NCI-H128 (cell line): ENCODE measurements around the gene ZNF487.
"Not testable (repeated sequence)": the region's sequence is repeated elsewhere in the genome, so short reads cannot be mapped to it uniquely, and the experiment has no call there.

ENCODE experiments used
- DNase-seq: peaks from one replicate; lab custom pipeline; 2025; ENCODE audit not compliant: unreplicated experiment; lab: John Stamatoyannopoulos, UW

The ZNF487 gene

GRCh38 chr10:43430926-43431663, 5.8 kb upstream of the ZNF487 start:
- no peak for DNase-seq

DNA sequence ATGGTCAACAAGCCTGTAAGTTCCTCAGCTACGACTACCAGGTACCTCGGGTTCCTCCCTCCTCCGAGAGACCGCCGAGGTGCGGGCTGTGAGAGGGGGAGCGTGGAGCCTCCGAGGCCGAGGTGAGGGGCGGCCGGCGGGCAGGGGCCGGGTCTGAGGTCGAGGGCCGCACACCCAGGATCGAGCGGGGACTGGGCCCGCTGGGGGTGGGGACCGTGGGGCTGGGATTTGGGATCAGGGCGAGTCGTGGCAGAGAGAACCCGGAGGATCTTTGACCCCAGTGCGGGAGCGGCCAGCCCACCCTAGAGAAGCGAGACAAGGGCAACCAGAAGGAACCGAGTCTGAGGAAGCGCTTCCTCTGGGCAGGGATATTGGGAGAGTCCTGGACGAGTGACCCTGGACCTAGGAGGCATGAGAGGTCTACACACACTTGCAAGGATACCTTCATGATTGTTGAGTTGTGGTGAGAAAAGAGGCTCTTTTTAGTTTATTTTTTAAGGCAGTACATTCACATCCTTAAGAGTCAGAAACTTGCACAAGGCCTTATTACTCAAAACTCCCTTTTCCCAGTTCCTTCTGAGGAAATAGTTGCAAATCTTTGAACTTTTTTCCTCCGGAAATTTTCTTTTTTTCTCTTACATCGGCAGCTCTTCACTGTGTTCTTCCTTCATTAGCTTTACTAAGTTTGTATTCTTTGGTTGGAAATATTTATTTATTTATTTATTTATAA, 395 bp downstream of the ZNF487 start:
- no peak for DNase-seq

DNA sequence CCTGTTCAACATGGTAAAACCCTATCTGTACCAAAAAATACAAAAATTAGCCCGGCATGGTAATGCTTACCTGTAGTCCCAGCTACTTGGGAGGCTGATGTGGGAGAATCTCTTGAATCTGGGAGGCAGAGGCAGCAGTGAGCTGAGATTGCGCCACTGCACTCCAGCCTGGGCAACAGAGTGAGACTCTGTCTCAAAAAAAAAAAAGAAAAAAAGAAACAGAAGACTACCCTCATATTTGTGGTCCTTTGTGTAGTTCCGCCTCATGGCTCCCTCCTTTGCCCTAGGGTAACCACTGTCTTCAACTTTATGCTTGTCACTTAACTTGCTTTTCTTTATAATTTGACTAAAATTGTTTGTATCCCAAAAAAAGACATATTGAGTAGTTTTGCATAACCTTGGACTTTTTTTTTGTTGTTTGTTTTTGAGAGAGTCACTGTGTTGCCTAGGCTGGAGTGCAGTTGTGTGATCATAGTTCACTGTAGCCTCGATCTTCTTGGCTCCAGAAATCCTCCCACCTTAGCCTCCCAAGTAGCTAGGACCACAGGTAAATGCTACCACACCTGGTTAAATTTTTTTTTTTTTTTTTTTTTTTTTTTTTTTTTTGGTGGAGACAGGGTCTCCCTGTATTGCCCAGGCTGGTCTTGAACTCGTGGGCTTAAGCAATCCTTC, 3.7 kb downstream of the ZNF487 start:
- no peak for DNase-seq

GRCh38 chr10:43444323-43444722, 7.4 kb downstream of the ZNF487 start:
- no peak for DNase-seq

- DNase-seq: no peak
These were observed 8.1 kb downstream of the ZNF487 start for GRCh38 chr10:43444897-43445466.

DNA sequence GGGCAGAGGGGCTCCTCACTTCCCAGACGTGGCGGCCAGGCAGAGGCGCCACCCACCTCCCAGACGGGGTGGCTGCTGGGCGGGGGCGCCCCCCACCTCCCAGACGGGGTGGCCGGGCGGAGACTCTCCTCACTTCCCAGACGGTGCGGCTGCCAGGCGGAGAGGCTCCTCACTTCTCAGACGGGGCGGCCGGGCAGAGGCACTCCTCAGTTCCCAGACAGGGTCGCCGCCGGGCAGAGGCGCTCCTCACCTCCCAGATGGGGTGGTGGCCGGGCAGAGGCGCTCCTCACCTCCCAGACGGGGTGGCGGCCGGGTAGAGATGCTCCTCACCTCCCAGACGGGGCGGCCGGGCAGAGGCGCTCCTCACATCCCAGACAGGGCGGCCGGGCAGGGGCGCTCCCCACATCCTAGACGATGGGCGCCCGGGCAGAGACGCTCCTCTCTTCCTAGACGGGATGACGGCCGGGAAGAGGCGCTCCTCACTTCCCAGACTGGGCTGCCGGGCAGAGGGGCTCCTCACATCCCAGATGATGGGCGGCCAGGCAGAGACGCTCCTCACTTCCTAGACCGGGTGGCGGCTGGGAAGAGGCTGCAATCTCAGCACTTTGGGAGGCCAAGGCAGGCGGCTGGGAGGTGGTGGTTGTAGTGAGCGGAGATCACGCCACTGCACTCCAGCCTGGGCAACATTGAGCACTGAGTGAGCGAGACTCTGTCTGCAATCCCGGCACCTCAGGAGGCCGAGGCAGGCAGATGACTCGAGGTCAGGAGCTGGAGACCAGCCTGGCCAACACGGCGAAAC, 9.5 kb downstream of the ZNF487 start:
- not testable (repeated sequence) for DNase-seq

GRCh38 chr10:43448742-43449141, 11.8 kb downstream of the ZNF487 start:
- DNase-seq: no peak

GRCh38 chr10:43452356-43452914, 15.5 kb downstream of the ZNF487 start:
- no peak for DNase-seq

DNA sequence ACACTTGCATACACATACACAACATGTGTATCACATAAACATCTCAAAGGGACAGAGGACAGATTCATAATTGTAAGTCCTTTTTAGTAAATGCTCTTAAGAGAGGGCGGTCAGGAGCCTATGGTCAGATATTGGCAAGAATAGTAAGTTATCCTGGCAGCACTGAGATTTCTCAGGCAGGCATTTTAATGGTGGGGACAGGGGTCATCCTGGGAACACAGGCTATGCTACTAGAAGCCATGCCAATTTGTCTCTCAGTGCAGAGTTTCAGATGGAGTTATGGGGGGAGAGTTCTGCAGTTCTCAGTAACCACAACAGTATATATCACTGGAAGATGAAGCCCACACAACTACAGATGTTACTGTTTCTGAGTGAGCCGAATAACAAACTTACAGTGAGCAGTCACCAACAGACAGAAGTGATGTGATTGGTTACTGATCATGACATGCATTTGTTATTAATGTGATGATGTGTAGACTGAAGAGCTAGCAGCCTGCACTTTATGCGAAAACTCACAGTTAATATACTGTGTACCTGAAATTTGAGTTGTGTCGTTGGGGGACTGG, 16.4 kb downstream of the ZNF487 start:
- no peak for DNase-seq

DNA sequence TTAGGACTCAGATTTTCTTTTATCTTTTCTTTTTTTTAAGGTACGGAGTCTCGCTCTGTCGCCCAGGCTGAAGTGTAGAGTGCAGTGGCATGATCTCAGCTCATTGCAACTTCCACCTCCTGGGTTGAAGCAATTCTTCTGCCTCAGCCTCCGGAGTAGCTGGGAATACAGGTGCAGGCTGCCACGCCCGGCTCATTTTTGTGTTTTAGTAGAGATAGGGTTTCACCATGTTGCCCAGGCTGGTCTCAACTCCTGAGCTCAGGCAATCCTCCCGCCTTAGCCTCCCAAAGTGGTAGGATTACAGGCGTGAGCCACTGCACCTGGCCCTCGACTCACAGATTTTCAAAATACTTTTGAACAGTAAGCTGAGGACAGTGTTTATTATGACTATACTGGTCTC, 17.1 kb downstream of the ZNF487 start:
- DNase-seq: not testable (repeated sequence)

DNA sequence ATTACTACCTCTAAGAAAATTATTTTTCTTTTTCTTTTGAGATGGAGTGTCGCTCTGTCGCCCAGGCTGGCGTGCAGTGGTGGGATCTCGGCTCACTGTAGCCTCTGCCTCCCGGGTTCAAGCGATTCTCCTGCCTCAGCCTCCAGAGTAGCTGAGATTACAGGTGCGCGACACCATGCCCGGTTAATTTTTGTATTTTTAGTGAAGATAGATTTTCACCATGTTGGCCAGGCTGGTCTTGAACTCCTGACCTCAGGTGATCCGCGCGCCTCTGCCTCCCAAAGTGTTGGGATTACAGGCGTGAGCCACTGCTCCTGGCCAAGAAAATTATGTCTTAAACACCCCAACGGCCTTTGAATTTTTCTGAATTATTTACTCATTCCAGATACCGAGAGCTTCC, 19.6 kb downstream of the ZNF487 start:
- not testable (repeated sequence) for DNase-seq

DNA sequence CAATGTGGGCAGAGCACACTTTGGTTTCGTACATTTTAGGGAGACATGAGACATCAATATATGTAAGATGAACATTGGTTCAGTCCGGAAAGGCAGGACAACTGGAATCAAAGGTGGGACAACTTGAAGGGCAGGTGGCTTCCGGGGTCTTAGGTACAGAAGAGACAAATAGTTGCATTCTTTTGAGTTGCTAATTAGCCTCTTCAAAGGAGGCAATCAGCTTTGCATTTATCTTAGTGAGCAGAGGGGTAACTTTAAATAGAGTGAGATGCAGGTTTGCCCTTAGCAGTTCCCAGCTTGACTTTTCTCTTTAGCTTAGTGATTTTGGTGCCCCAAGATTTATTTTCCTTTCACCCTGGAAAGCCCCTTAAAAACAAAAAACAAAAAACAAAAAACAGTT, 21.3 kb downstream of the ZNF487 start:
- DNase-seq: no peak

DNA sequence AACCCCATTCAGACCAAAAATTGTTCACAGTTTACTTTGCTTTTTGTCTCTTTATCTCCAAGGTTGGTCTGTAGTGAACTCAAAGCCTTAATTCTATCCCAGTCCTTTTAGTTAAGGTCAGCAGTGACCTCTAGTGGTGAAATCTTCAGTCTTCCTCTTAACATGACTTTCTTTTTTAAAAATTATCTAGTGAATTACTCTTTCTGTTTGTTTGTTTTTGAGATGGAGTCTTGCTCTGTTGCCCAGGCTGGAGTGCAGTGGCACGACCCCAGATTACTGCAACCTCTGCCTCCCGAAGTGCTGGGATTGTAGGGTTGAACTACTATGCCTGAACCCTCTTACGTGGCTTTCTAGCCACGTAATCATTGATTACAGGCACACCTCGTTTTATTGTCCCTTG, 25.0 kb downstream of the ZNF487 start:
- peak; percentile 31 for DNase-seq

DNA sequence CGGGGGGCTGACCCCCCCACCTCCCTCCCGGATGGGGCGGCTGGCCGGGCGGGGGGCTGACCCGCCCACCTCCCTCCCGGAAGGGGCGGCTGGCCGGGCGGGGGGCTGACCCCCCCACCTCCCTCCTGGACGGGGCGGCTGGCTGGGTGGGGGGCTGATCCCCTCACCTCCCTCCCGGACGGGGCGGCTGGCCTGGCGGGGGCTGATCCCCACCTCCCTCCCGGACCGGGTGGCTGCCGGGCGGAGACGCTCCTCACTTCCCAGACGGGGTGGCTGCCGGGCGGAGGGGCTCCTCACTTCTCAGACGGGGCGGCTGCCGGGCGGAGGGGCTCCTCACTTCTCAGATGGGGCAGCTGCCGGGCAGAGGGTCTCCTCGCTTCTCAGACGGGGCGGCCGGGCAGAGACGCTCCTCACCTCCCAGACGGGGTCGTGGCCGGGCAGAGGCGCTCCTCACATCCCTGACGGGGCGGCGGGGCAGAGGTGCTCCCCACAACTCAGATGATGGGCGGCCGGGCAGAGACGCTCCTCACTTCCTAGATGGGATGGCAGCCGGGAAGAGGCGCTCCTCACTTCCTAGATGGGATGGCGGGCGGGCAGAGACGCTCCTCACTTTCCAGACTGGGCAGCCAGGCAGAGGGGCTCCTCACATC, 28.3 kb downstream of the ZNF487 start:
- not testable (repeated sequence) for DNase-seq

DNA sequence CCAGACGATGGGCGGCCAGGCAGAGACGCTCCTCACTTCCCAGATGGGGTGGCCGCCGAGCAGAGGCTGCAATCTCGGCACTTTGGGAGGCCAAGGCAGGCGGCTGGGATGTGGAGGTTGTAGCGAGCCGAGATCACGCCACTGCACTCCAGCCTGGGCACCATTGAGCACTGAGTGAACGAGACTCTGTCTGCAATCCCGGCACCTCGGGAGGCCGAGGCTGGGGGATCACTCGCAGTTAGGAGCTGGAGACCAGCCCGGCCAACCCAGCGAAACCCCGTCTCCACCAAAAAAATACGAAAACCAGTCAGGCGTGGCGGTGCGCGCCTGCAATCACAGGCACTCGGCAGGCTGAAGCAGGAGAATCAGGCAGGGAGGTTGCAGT, 28.8 kb downstream of the ZNF487 start:
- DNase-seq: not testable (repeated sequence)

DNA sequence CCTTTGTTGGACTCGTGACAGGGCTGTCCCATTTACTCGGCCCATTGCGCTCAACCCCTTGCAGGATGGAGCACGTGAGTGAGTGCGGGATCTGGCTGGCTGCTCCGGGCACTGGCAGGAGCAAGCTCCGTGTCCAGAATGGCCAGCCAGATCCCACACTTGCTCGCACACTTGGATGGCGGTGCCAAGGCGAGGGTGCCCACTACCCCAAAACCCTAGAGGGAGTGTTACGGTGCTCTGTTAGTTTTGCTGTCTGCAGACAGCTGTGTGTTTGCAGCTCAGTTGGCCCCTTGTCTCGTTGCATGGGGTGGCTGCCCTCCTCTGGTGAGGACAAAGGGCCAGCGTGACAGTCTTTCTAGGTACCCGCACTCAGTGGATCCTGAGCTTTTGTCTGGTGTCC, 34.2 kb downstream of the ZNF487 start:
- no peak for DNase-seq

- DNase-seq: no peak
These were observed 35.2 kb downstream of the ZNF487 start for GRCh38 chr10:43471935-43472720.

GRCh38 chr10:43479275-43479674, 42.4 kb downstream of the ZNF487 start:
- DNase-seq: no peak
